WTC11 (cell line): Measurements from ENCODE around the gene CPEB4. TPM values are rescaled to one million over a fixed set of nuclear protein-coding genes. Genes with fewer than 3 reads are reported as not detected.

ENCODE experiments used
- ATAC-seq: fragments of 200-7000 bp; cut with Tn5 transposase; 2 replicates; pipeline ENCODE4 v1.10.0; 2021; ENCODE audit warnings: mild to moderate bottlenecking, moderate library complexity
- CTCF ChIA-PET: fragments of 300-600 bp; sonication (Branson Sonifier 250); formaldehyde crosslinking; loops from one replicate; lab custom pipeline; 2021; ENCODE audit warnings: antibody characterized with exemption; lab: Charles Lee
- POLR2A ChIA-PET: fragments of 350-600 bp; sonication (Branson Sonifier 250); formaldehyde crosslinking; loops from one replicate; lab custom pipeline; 2021; ENCODE audit warnings: antibody characterized with exemption; lab: Charles Lee
- DNase-seq: peaks from one replicate; pipeline ENCODE4 v3.0.0; 2021; ENCODE audit warnings: low spot score
- H3K27ac Mint-ChIP-seq: 2 replicates; pipeline ENCODE4 v1.8.0; 2021; ENCODE audit warnings: mixed read lengths
- H3K27me3 Mint-ChIP-seq: 2 replicates; pipeline ENCODE4 v1.8.0; 2021; ENCODE audit warnings: low read depth, mild to moderate bottlenecking, moderate library complexity, mixed read lengths
- H3K36me3 Mint-ChIP-seq: 2 replicates; pipeline ENCODE4 v1.8.0; 2021; ENCODE audit warnings: mixed read lengths
- H3K4me1 Mint-ChIP-seq: 2 replicates; pipeline ENCODE4 v1.8.0; 2022; ENCODE audit warnings: mixed read lengths
- H3K4me3 Mint-ChIP-seq: 2 replicates; pipeline ENCODE4 v1.8.0; 2021; ENCODE audit warnings: mild to moderate bottlenecking, moderate library complexity, mixed read lengths
- H3K9me3 Mint-ChIP-seq: 2 replicates; pipeline ENCODE4 v1.8.0; 2021; ENCODE audit warnings: mixed read lengths
- ARID4B ChIP-seq: sonication (generic); formaldehyde crosslinking; IDR thresholded peaks from 2 replicates; pipeline ENCODE4 v1.8.0; 2023; ENCODE audit warnings: missing genetic modification reagents, mild to moderate bottlenecking, borderline replicate concordance
- CTCF ChIP-seq: fragments of 200-600 bp; IDR thresholded peaks from 2 replicates; pipeline ENCODE4 v1.8.0; 2022; ENCODE audit warnings: antibody characterized with exemption
- EMX1 ChIP-seq: fragments of 250-450 bp; sonication (Bioruptor Pico); IDR thresholded peaks from 2 replicates; pipeline ENCODE4 v1.8.0; 2021; ENCODE audit warnings: mild to moderate bottlenecking
- FOXJ3 ChIP-seq: sonication (generic); formaldehyde crosslinking; IDR thresholded peaks from 2 replicates; pipeline ENCODE4 v1.9.0; 2021; ENCODE audit warnings: missing genetic modification reagents, mild to moderate bottlenecking, borderline replicate concordance
- FOXK1 ChIP-seq: sonication (generic); formaldehyde crosslinking; IDR thresholded peaks from 2 replicates; pipeline ENCODE4 v1.8.0; 2022; ENCODE audit warnings: mild to moderate bottlenecking, moderate library complexity, missing genetic modification reagents
- GRHL2 ChIP-seq: fragments of 250-450 bp; sonication (Bioruptor Pico); IDR thresholded peaks from 2 replicates; pipeline ENCODE4 v1.8.0; 2022; ENCODE audit warnings: mild to moderate bottlenecking, moderate library complexity; ENCODE audit not compliant: insufficient replicate concordance, severe bottlenecking
- GTF2I ChIP-seq: fragments of 250-450 bp; sonication (Bioruptor Pico); conservative IDR thresholded peaks from 2 replicates; pipeline ENCODE4 v1.4.0; 2021; ENCODE audit warnings: mild to moderate bottlenecking
- MXD4 ChIP-seq: fragments of 250-450 bp; sonication (Bioruptor Pico); IDR thresholded peaks from 2 replicates; pipeline ENCODE4 v1.8.0; 2021; ENCODE audit warnings: mild to moderate bottlenecking, moderate library complexity, borderline replicate concordance
- NFYB ChIP-seq: sonication (generic); formaldehyde crosslinking; conservative IDR thresholded peaks from 2 replicates; pipeline ENCODE4 v1.8.0; 2022; ENCODE audit warnings: low read depth, missing genetic modification reagents
- STAT6 ChIP-seq: sonication (generic); formaldehyde crosslinking; conservative IDR thresholded peaks from 2 replicates; pipeline ENCODE4 v1.8.1; 2023; ENCODE audit warnings: mild to moderate bottlenecking, low read depth, missing genetic modification reagents, moderate library complexity
- TCF7 ChIP-seq: sonication (generic); formaldehyde crosslinking; IDR thresholded peaks from 2 replicates; pipeline ENCODE4 v1.8.0; 2022; ENCODE audit warnings: mild to moderate bottlenecking, low read depth, missing genetic modification reagents, moderate library complexity
- TEAD1 ChIP-seq: sonication (generic); formaldehyde crosslinking; IDR thresholded peaks from 2 replicates; pipeline ENCODE4 v1.8.0; 2022; ENCODE audit warnings: mild to moderate bottlenecking, missing genetic modification reagents
- ZBTB43 ChIP-seq: sonication (generic); formaldehyde crosslinking; IDR thresholded peaks from 2 replicates; pipeline ENCODE4 v1.8.1; 2023; ENCODE audit warnings: mild to moderate bottlenecking, missing genetic modification reagents
- ZNF138 ChIP-seq: sonication (generic); formaldehyde crosslinking; conservative IDR thresholded peaks from 2 replicates; pipeline ENCODE4 v1.8.1; 2022; ENCODE audit warnings: mild to moderate bottlenecking, moderate library complexity, missing genetic modification reagents
- ZNF232 ChIP-seq: sonication (generic); formaldehyde crosslinking; IDR thresholded peaks from 2 replicates; pipeline ENCODE4 v1.8.0; 2022; ENCODE audit warnings: mild to moderate bottlenecking, missing genetic modification reagents
- ZNF512 ChIP-seq: sonication (generic); formaldehyde crosslinking; IDR thresholded peaks from 2 replicates; pipeline ENCODE4 v1.8.1; 2022; ENCODE audit warnings: missing genetic modification reagents, borderline replicate concordance
- ZNF532 ChIP-seq: fragments of 250-450 bp; sonication (Bioruptor Pico); IDR thresholded peaks from 2 replicates; pipeline ENCODE4 v1.9.0; 2021; ENCODE audit warnings: mild to moderate bottlenecking, borderline replicate concordance
- ZNF671 ChIP-seq: fragments of 250-450 bp; sonication (Bioruptor Pico); IDR thresholded peaks from 2 replicates; pipeline ENCODE4 v1.8.0; 2021; ENCODE audit warnings: mild to moderate bottlenecking
- total RNA-seq: library from RNA; stranded (reverse); gene quantifications from 3 replicates; pipeline ENCODE4 v1.2.3, GENCODE V29; 2021

CPEB4 gene
- total RNA-seq, 1 experiment from 2014 or later: 12.7 TPM

- TF ChIP-seq ZNF532 (CRISPR knock-in tag) (no peak), ARID4B (no peak)
Measured at GRCh38 chr5:173940269-173940668, 52.1 kb downstream of the CPEB4 start (continued).

- no peak for DNase-seq
- Mint-ChIP-seq H3K27me3 (no peaks in the 10 kb centered on the region), H3K4me3 (peak overlapping the region; percentile 32), H3K4me1 (peaks cover 53% of the 10 kb centered on the region), H3K36me3 (no peaks in the 10 kb centered on the region), H3K27ac (peak overlapping the region; percentile 97), H3K9me3 (no peaks in the 10 kb centered on the region)
- TF ChIP-seq EMX1 (CRISPR knock-in tag) (no peak), FOXJ3 (CRISPR knock-in tag) (no peak), FOXK1 (CRISPR knock-in tag) (no peak), GTF2I (CRISPR knock-in tag) (no peak), STAT6 (CRISPR knock-in tag) (no peak), TCF7 (CRISPR knock-in tag) (no peak), GRHL2 (CRISPR knock-in tag) (no peak), NFYB (CRISPR knock-in tag) (no peak), TEAD1 (CRISPR knock-in tag) (no peak), ZNF671 (no peak), ZNF512 (no peak), ZBTB43 (CRISPR knock-in tag) (no peak), ZNF232 (CRISPR knock-in tag) (no peak), ZNF138 (no peak), MXD4 (CRISPR knock-in tag) (no peak), CTCF (no peak)
- peak; percentile 53 for ATAC-seq
- ChIA-PET POLR2A (interaction anchor here (0.7 kb wide), 1 partner anchor 23 kb away, joined by 4 read pairs; no protein-coding TSS in a partner anchor), CTCF (interaction anchor here (0.6 to 6.3 kb wide), 4 partner anchors 16 to 68 kb away, joined by 3 to 35 read pairs (median 5); partner anchors contain the start of gene CPEB4)
Measured at GRCh38 chr5:173941102-173941501, 53.0 kb downstream of the CPEB4 start.
